HG02610 (cell line): Measurements from ENCODE around the gene DBH.

Source experiments
- ATAC-seq: cut with Tn5 transposase; IDR thresholded peaks from one replicate; pipeline ENCODE4 v1.9.1; 2021; ENCODE audit warnings: mild to moderate bottlenecking, moderate library complexity; ENCODE audit not compliant: unreplicated experiment

DBH gene

DNA sequence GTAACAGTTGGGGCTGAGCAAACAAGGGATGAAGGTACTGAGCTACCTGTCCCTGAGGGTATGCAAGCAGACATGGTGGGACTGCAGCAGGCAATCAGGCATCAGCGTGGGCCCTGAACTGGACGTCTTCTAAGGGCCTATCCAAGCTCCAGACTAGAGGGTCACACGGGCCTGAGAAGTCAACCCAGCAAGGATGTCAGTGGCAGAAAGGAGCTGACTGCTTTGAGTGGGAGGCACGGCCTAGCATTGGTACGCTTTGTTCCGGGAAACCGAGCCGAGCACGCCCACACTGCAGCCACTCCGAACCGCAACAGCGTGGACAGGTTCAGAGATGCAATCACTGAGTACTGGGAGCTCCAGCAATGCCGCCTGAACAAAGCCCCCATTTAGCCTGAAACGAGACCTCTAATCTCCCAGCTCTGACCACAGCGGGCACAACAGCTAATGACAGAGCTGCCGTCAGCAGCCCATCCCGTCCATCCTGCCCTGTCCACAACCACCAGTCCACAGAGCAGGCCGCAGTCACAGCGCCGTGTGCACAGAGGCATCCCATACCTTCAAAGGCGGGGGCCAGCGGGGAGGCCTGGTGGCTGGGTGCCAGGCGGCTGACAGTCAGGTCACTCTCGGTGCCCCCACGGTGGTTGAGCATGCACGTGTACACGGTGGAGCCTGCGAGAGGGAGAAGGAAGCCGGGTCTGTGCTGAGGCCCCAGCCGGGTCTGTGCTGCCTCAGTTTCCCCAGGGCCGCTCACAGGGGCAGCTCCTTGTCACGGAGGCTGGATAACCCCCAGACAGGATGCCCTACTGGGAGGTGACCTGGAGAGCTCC lies 57.8 kb downstream of the DBH start:
- ATAC-seq: no peak

DNA sequence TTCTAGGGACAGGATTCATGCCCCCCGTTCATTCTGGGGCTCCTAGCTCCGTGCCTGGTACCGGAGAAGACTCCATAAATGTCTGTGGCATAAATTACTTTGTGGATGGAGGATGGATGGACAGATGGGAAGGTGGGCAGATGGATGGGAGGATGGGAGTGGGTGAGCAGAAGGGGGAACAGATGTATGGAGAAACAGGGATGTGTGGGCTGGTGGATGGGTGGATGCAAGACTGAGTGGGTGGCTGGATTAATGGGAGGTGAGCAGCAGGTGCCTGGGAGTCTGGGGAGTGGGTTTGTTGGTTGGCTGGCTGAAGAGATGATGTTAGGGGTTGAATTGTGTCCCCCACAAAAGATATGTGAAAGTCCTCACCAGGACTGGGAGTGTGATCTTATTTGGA lies 58.5 kb downstream of the DBH start:
- ATAC-seq: no peak

DNA sequence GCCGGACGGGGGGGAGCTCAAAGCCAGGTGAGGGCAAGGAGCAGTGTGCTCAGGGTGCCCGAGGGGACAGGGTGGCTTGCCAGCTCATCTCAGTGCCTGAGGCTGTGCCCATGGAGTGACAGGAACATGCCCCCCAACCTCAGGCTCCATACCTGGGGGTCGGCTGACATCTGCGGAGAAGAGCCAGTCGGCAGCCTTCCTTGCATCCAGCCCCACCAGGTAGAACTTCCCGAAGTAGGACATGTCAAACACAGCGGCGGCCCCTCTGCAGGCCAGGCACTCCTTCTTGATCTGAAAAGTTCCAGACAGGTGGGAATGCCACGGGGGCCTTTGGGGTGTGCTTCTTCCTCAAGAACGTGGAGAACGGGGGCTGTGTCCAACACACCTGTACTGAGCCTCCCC lies 59.9 kb downstream of the DBH start:
- ATAC-seq: no peak

DNA sequence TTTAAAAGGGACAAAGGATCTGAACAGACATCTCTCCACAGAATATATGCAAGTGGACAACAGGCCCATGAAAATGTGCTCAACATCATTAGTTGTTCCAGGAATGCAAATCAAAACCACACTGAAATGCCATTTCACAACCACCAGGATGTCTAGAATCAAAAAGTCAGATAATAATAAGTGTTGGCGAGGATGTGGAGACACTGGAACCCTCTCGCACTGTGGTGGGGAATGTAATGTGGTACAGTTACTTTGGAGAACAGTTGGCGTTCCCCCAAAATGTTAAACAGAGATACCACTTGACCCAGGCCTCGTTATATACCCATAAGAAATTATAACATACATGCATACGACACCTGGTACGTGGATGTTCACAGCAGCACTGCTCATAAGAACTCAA lies 63.4 kb downstream of the DBH start:
- no peak for ATAC-seq

DNA sequence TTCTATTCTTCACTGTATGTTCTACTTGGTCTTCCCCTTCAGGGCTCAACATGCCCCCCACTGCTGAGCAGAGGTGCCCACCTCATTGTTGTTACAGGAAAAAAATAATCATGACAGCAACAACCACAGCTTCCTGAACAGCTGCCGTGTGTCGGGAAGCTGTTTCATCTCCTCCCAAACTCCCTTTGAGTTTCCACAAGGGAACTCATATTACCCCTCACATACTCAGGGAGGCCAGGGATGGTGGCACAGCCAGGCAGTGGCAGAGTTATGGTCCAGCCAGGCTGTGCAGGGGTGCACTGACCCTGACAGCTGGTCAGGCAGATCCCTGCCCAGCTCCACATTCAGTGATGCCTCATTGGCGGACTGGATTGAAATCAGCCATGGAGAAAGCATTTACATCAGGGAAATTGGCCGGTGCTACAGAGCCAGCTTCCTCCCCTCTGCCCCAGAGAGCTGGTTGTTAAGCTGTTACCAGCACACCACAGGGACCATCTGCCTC lies 64.7 kb downstream of the DBH start:
- no peak for ATAC-seq

DNA sequence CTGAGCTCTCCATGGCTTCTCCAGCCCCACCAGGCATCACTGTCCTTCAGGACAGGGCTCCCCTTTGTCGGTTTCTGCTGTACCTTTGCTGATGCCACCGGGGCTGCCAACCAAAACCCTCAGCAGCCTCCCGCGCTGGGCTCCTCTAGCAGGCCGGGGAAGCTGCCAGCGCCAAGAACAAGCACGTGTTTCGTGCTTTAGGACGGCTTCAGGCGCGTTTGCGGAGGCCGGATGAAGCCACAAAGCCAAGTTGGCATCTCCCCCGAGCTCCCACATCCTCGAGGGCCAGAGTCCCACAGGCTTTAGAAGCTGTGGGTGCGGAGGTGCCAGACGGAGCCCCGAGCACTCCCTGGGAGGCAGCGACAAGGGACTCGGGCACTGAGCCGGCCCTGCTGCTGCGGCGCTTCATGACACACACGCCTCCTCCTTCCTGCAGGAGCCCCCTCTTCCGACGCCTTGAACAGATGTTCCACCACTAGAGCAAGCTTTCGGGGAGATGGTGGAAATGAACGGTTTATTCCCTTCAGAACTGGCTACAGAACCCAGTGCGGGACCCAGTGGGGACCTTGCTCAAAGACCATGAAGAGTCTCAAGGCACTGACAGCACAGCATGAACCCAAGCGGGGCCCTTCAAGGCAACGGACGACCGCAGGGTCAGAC lies 65.3 kb downstream of the DBH start:
- no peak for ATAC-seq

DNA sequence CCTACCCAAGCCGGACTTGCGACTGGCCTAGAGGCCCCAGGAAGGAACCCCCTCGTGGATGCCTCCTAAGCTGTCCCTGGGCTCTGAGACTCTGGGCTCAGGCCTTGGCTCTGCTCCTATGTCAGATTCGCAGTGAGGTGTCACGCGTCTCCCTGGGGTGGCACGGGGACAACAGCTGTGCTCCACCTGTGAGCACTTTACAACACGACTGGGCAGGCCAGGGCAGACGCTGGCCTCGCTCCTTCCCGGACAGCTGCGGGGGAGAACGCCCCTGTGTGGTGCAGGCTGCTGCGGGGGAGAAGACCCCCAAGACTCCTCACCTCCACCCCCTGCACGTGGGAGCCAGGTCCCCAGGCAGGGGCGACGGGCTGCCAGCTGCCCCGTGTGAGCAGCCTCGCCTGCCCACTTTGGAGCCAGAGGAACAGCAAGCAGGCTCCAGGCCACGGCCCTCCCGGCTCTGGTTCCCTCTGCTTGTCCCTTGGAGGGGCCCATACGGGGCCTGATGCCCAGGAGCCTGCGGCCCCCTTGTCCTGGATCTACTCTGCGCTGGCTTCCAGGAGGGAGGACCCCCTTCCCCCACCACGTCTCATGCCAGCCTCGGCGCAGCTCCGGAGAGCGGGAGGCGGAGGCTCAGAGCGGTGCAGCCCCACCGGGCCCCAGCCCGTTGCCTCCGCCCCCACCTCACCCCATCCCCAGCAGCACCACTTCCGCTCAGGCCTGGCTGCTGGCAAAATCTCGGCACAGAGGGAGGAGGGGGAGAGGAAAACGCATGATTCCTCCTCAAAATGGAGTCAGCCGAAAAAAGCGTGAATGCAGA lies 66.0 kb downstream of the DBH start:
- ATAC-seq: no peak

DNA sequence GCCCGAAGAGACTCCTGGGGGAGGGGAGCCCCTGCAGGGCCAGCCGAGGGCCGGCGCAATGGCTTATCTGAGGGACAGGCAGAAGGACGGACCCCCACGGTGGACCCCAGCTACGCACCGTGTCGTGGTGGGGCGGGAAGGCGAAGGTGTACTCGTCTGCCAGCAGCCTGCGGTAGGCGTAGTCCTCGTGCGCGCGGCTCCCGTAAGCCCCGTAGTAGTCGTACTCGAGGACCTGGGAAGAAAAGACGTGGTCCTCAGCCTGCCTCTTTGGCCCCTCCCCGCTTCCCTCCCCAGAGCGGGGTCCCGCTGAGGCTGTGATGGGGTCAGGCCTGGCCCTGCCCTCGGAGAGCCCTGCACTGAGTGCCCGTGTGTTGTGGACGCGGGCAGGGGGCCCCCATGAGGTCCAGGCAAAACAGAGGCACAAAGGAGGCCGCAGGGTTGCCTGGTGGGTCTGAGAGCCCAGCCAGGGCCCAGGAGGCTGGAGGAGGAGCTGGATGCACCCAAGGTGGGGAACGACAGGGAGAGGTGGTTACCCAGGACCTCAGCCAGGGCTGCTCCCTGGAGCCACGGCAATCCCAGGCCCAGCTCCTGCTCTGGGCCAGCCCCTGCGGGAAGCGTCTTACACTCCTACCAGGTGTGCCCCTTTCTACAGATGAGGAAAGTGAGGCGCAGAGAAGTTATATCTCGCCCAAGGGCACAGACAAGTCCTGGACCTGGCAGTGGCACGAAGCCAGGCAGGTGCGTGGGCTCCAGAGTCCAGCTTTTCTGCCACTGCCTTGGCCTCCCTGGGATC lies 66.8 kb downstream of the DBH start:
- no peak for ATAC-seq

DNA sequence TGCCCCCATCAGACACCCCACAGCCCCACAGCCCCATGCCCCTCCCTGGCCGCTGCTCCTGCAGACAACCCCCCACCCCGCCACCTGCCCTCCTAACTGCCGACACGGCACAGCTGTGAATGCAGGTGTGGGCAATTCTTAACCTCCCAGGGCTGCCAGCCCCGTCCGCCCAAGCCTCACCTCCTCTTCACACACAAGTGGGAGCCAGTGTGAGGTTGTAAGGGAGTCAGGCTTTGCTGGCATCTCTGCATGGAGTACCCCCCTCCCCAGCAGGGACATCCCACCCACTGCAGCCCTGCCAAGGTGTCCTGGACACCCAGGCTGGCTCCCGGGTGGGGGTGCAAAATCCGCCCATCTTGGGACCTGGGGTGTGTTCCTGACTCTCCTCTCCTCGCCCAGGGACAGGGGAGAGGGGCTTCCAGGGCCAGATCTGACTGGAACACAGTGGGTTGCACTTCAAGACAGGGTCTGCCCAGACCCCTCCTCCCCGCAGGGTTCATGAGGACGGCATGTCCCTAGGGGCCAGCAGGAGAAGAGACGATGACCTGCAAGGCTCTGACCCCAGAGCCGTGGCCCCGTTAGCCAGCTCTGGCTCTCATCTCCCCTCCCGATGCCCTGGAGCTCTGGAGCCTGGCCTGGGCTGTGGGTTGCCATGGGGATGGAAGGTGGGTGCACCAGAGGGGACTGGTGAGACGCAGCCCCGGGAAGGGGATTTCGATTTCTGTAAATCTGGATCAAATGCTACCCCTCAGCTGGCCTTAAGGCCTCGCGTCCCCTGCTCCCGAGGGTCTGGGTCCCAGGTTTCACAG lies 67.6 kb downstream of the DBH start:
- ATAC-seq: no peak

DNA sequence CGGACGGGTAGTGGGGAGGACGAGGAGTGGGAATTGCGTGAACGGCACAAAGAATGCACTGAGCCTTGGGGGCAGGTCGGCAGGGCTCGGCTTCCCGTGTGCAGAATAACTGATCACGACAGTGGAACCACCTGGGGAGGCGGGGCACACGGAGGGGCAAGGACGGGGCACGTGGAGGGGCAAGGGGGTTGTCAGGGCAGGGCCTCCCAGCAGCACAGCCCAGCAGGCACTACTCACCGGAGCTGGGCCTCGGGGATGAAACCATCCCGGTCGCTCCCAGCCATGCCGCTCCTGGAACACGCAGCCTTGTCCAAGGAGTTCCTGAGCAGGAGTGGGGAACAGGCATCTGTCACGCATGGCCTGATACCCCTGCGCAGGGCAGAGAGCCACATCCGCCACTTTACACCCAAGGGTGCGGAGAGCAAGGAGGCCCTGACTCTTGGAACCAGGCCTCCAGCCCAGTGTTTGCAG lies 68.6 kb downstream of the DBH start:
- no peak for ATAC-seq

DNA sequence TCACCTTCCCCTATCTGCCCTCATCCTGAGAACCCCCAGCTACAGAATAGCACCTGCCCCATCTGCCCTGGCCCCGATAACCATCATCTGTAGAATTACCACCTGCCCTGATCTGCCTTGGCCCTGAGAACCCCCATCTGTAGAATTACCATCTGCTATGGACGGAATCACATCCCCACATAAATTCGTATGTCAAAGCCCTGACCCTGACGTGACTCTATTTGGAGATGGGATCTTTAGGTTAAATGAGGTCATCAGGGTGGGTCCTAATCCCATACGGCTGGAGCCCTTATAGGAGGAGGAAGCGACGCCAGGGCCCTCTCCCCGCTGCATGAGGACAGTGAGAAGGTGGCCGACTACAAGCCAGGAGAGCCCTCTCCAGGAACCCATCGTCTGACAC lies 69.4 kb downstream of the DBH start:
- ATAC-seq: no peak

DNA sequence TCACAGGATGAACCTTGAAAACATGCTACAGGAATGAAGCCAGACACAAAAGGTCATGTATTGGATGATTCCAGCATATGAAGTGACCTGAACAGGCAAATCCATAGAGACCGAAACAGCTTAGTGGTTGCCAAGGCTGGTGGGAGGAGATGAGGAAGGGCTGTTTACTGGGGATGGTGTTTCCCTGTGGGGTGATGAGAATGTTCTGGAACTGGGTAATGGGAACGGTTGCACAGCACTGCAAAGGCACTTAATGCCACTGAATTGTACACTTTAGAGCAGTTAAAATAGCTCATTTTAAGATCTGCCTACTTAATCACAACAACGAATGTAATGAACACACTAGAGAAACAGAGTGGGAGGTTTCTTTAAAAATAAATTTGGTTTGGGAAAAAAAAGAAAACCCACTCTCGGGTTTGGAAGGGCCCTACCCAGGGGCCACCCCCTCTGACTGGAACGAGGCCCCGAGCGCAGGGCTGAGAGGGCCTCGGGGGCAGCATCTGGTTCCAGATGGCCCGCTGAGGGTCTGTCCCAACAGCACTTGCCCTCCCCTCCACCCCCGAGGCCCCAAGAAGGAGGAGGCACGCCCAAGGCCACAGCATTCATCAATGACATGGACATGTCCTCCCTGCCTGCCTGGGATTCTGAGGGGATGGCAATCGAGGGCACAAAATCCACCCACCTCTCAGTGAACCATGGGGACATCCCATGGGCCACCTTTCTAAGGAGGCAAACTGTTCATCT lies 70.3 kb downstream of the DBH start:
- no peak for ATAC-seq

DNA sequence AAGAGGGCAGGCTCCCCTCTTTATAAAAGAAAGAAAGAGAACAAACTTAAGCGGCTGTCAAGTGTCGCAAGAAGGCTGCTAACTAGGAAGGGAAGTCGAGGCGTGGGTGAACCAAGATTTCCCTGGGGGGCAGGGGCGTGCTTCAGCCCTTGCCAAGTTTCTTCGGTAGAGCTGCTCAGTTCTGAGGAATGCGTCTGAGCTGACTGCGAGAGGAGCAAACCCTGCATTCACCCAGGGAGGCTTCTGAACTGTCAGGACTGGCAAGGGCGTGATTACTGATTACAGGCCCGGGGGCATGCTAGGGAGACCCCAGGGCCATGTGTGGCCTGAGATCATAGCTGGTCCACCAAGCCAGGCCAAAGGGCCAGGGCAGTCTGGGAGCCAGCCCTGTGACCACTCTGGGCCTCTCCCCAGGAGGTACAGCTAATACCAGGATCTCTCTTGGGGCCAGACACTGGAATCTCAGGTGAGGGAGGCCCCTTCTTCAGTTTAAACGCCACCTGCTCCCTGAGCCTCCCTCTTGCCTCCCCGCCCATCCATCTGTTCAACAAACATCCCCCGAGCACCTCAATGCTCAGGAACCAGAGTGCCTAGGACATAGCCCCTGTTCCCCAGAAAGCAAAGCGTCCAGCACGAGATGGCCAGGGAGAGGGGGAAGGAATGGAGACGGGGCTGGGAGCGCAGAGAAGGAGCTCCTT lies 71.1 kb downstream of the DBH start:
- ATAC-seq: no peak

DNA sequence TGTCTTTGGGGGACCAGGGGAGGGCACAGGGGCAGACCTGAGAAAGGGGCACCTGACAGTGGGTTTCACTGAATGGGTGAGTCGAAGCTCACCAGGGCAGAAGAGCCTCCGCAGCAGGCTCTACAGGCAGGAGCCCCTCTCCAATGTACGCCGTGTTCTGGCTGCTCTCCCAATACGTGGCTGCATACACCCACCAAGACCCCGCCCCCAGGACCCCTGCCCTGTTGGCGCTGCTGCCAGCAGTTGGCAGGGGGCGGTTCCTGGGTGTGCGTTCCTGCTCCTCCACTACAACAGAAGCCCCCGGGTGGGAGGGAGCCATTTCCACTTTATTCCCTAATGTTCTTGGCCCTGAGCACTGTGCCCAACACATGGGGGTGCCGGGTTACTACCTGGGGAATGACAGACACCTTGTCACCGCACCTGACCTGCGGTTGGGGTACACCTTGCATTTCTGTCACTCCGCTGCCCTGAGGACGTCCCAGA lies 71.6 kb downstream of the DBH start:
- ATAC-seq: no peak

DNA sequence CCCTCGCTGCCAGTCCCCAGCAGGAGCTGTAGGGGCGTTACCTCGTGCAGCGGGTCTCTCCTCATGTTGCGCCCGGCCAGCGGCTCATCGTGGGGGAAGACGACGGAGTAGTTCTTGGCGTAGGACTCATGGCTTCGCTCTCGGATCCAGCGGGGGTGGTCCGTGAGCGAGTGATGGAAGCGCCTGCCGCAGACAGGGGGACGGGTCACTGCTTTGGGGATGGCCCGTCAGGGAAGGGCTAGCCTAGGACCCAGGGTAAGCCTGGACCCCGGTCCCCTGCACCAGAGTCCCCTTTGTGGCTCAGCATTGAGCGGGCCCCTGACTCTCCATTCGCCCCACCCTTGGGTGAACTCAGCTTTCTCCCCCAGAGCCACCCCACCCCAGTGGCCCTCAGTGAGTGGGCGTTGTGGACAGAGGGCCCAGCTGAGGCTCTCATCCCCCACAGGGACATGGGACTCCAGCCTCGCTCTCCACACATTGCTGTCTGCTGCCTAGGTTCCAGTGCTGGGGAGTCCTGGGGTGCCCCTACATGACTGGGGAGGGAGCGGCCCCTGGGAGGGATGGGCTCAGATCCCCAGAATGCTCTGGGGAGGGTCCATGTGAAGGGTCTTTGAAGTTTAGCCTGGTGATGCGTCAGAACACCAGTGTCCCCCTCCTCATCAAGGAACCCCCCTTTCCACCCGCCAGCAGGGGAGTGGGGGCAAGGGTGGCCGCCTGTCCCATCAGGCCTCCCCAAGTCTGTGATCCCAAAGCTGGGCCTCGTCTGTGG lies 72.3 kb downstream of the DBH start:
- ATAC-seq: no peak
